Osteoblast (primary cell): ENCODE data around the gene MS4A6A. TPM values are rescaled to one million over a fixed set of nuclear protein-coding genes. Genes with fewer than 3 reads are reported as not detected.
"Not testable (repeated sequence)": the region's sequence is repeated elsewhere in the genome, so short reads cannot be mapped to it uniquely, and the experiment has no call there.

Experiments
- DNase-seq: peaks from one replicate; pipeline ENCODE4 v3.0.0; 2011; ENCODE audit warnings: low spot score, mixed read lengths; ENCODE audit not compliant: insufficient read length; ENCODE audit errors: missing footprints
- H2AFZ ChIP-seq: 2 replicates; pipeline ENCODE4 v1.6.0; 2011; ENCODE audit warnings: mild to moderate bottlenecking, low read length
- H3K27ac ChIP-seq: 2 replicates; pipeline ENCODE4 v1.5.1; 2011; ENCODE audit warnings: mild to moderate bottlenecking, low read depth, low read length, moderate library complexity
- H3K27me3 ChIP-seq: 2 replicates; pipeline ENCODE4 v1.6.0; 2012; ENCODE audit warnings: mild to moderate bottlenecking, control low read depth, inconsistent platforms, low read length, moderate library complexity; ENCODE audit not compliant: insufficient read depth
- H3K36me3 ChIP-seq: 2 replicates; pipeline ENCODE4 v1.5.1; 2011; ENCODE audit warnings: mild to moderate bottlenecking, low read length, control low read depth, moderate library complexity; ENCODE audit not compliant: insufficient read depth
- H3K4me1 ChIP-seq: 2 replicates; pipeline ENCODE4 v1.5.1; 2011; ENCODE audit warnings: mild to moderate bottlenecking, low read length, control low read depth, moderate library complexity; ENCODE audit not compliant: insufficient read depth
- H3K4me2 ChIP-seq: 2 replicates; pipeline ENCODE4 v1.6.0; 2011; ENCODE audit warnings: mild to moderate bottlenecking, low read length; ENCODE audit not compliant: insufficient read depth
- H3K4me3 ChIP-seq: fragments of 200-600 bp; sonication (generic); 3 replicates; pipeline ENCODE4 v1.5.1; 2012; ENCODE audit warnings: mild to moderate bottlenecking, low read length, inconsistent platforms; ENCODE audit not compliant: insufficient read depth
- H3K79me2 ChIP-seq: 2 replicates; pipeline ENCODE4 v1.6.0; 2012; ENCODE audit warnings: mild to moderate bottlenecking, low read length, control low read depth, inconsistent platforms; ENCODE audit not compliant: insufficient read depth
- H3K9me3 ChIP-seq: 2 replicates; pipeline ENCODE4 v1.5.1; 2011; ENCODE audit warnings: low read depth, low read length, control low read depth
- H4K20me1 ChIP-seq: 2 replicates; pipeline ENCODE4 v1.6.0; 2012; ENCODE audit warnings: mild to moderate bottlenecking, low read length, control low read depth; ENCODE audit not compliant: insufficient read depth
- CTCF ChIP-seq: IDR thresholded peaks from 2 replicates; pipeline ENCODE4 v1.5.1; 2011; ENCODE audit warnings: mild to moderate bottlenecking, low read depth, low read length, moderate library complexity; ENCODE audit errors: extremely low read depth
- total RNA-seq: library from RNA; depleted of rRNA; stranded (reverse); fragments of >200 nt; gene quantifications from 2 replicates; pipeline ENCODE4 v1.2.3, GENCODE V29; 2012

Gene MS4A6A
- total RNA-seq, 1 donor, result under 0.01 TPM

- Histone ChIP-seq H3K9me3 (no peaks in the 10 kb centered on the region), H3K27ac (no peak overlapping the region)
- DNase-seq, result no peak
Measured at GRCh38 chr11:60197442-60197841, 14.6 kb upstream of the MS4A6A start.

GRCh38 chr11:60195923-60196368, 13.1 kb upstream of the MS4A6A start:
- no peak overlapping the region for H3K4me3 ChIP-seq
- TF ChIP-seq CTCF, result no peak
- H3K4me1 ChIP-seq, result no peaks in the 10 kb centered on the region
- no peaks in the 10 kb centered on the region for H3K36me3 ChIP-seq
- no peak overlapping the region for H3K4me2 ChIP-seq
- no peaks in the 10 kb centered on the region for H3K79me2 ChIP-seq
- no peak overlapping the region for H2AFZ ChIP-seq
- H3K9me3 ChIP-seq, result no peaks in the 10 kb centered on the region
- no peaks in the 10 kb centered on the region for H3K27me3 ChIP-seq
- H3K27ac ChIP-seq, result no peak overlapping the region
- no peak for DNase-seq
- no peaks in the 10 kb centered on the region for H4K20me1 ChIP-seq

More at GRCh38 chr11:60197442-60197841, 14.6 kb upstream of the MS4A6A start:
- Histone ChIP-seq H3K79me2 (no peaks in the 10 kb centered on the region), H2AFZ (no peak overlapping the region), H3K36me3 (no peaks in the 10 kb centered on the region), H3K4me2 (no peak overlapping the region), H3K4me3 (no peak overlapping the region), H4K20me1 (no peaks in the 10 kb centered on the region), H3K27me3 (no peaks in the 10 kb centered on the region), H3K4me1 (no peaks in the 10 kb centered on the region)
- no peak for TF ChIP-seq CTCF

GRCh38 chr11:60194511-60194910, 11.6 kb upstream of the MS4A6A start:
- Histone ChIP-seq H3K4me3 (no peak overlapping the region), H3K4me2 (no peak overlapping the region), H3K9me3 (no peaks in the 10 kb centered on the region), H3K4me1 (no peaks in the 10 kb centered on the region), H3K36me3 (no peaks in the 10 kb centered on the region), H3K79me2 (no peaks in the 10 kb centered on the region), H3K27ac (no peak overlapping the region), H4K20me1 (no peaks in the 10 kb centered on the region), H3K27me3 (no peaks in the 10 kb centered on the region), H2AFZ (no peak overlapping the region)
- TF ChIP-seq CTCF, result no peak
- no peak for DNase-seq

- Histone ChIP-seq H3K79me2 (no peaks in the 10 kb centered on the region), H3K36me3 (no peaks in the 10 kb centered on the region), H3K4me2 (no peak overlapping the region), H4K20me1 (no peaks in the 10 kb centered on the region), H3K4me1 (no peaks in the 10 kb centered on the region), H2AFZ (no peak overlapping the region), H3K9me3 (no peaks in the 10 kb centered on the region), H3K27ac (no peak overlapping the region), H3K27me3 (no peaks in the 10 kb centered on the region), H3K4me3 (no peak overlapping the region)
- TF ChIP-seq CTCF, result peak; percentile 70
- peak; percentile 79 for DNase-seq
Measured at GRCh38 chr11:60193687-60194433, 11.0 kb upstream of the MS4A6A start.

- H3K27me3 ChIP-seq, H3K36me3 ChIP-seq, H3K4me1 ChIP-seq, H3K27ac ChIP-seq, H3K4me3 ChIP-seq, H2AFZ ChIP-seq, H3K4me2 ChIP-seq, H4K20me1 ChIP-seq, DNase-seq, H3K9me3 ChIP-seq, H3K79me2 ChIP-seq: not testable (repeated sequence)
Measured at GRCh38 chr11:60192564-60192963, 9.7 kb upstream of the MS4A6A start.

GRCh38 chr11:60188481-60188880, 5.6 kb upstream of the MS4A6A start:
- not testable (repeated sequence) for H3K36me3 ChIP-seq, H3K79me2 ChIP-seq, H3K27ac ChIP-seq, H2AFZ ChIP-seq, H3K27me3 ChIP-seq, H3K9me3 ChIP-seq, H3K4me3 ChIP-seq, H3K4me2 ChIP-seq, DNase-seq, H3K4me1 ChIP-seq, H4K20me1 ChIP-seq
